HCT116 (cell line): ENCODE data around the gene CERS6. TPM values are rescaled to one million over a fixed set of nuclear protein-coding genes. Genes with fewer than 3 reads are reported as not detected.

Experiments used
- ATAC-seq: fragments of 200-7000 bp; cut with Tn5 transposase; 2 replicates; pipeline ENCODE4 v1.9.1; 2020; ENCODE audit warnings: mild to moderate bottlenecking, moderate library complexity
- BruUV-seq: library from RNA; stranded (reverse); fragments of 400-500 nt; replicated peaks from 2 replicates; lab custom pipeline; 2021; lab: Mats Ljungman, UMichigan
- CTCF ChIA-PET: fragments of 300-600 bp; sonication (Branson Sonifier 250); formaldehyde crosslinking; loops from one replicate; lab custom pipeline; 2021; ENCODE audit warnings: antibody characterized with exemption; lab: Charles Lee
- POLR2A ChIA-PET: fragments of 300-600, 350-600 bp; sonication (Branson Sonifier 250); formaldehyde crosslinking; loops from one replicate; lab custom pipeline; 2021; ENCODE audit warnings: antibody characterized with exemption; lab: Charles Lee
- RAD21 ChIA-PET, 2 experiments: fragments of 300-600 bp; sonication (Branson Sonifier 250); formaldehyde crosslinking; loops; one replicate each; lab custom pipeline; 2023; ENCODE audit warnings: low total read pairs in 2 of 2; ENCODE audit not compliant: uncharacterized antibody in 2 of 2, unreplicated experiment in 2 of 2, low non-redundant PET in 1 of 2; lab: Charles Lee
- DNase-seq: peaks from one replicate; pipeline ENCODE4 v3.0.0-alpha.2; 2010; ENCODE audit warnings: low read depth, low spot score
- H2AFZ ChIP-seq: fragments of 200-600 bp; shearing (Covaris generic), sonication (generic); 2 replicates; pipeline ENCODE4 v1.6.1; 2017; ENCODE audit warnings: low read depth, mixed run types, mixed read lengths, antibody characterized with exemption, low read length; ENCODE audit not compliant: poor library complexity, severe bottlenecking
- H3K27ac ChIP-seq: 2 replicates; pipeline ENCODE4 v1.5.1; 2012; ENCODE audit warnings: low read depth, low read length
- H3K27me3 ChIP-seq: fragments of 200-600 bp; sonication (generic); 2 replicates; pipeline ENCODE4 v1.6.1; 2016; ENCODE audit warnings: mixed run types, low read length, mixed read lengths; ENCODE audit not compliant: insufficient read depth
- H3K36me3 ChIP-seq, 2 experiments: fragments of 200-500 bp in 1 of 2; fragments of 200-600 bp in 1 of 2; sonication (Bioruptor generic) in 1 of 2; sonication (generic) in 1 of 2; 2 replicates each; pipeline versions ENCODE4 v1.5.1 to v1.6.1; 2014 to 2016; ENCODE audit warnings: low read length in 2 of 2, inconsistent platforms in 1 of 2, mixed read lengths in 1 of 2, mixed run types in 1 of 2; ENCODE audit not compliant: insufficient read depth in 2 of 2, control insufficient read depth in 1 of 2
- H3K4me1 ChIP-seq, 2 experiments: fragments of 200-600 bp in 1 of 2; sonication (generic) in 1 of 2; 2 replicates each; pipeline versions ENCODE4 v1.5.1 to v1.6.1; 2012 to 2017; ENCODE audit warnings: low read length in 2 of 2, inconsistent platforms in 1 of 2, mild to moderate bottlenecking in 1 of 2, mixed read lengths in 1 of 2, mixed run types in 1 of 2, moderate library complexity in 1 of 2; ENCODE audit not compliant: insufficient read depth in 2 of 2, control insufficient read depth in 1 of 2
- H3K4me2 ChIP-seq: fragments of 200-600 bp; sonication (generic); 2 replicates; pipeline ENCODE4 v1.6.1; 2017; ENCODE audit warnings: mixed run types, low read length, mixed read lengths
- H3K4me3 ChIP-seq, 2 experiments: fragments of 200-600 bp in 1 of 2; sonication (generic) in 1 of 2; replicated peaks in 1 of 2; 2 replicates each; pipeline ENCODE4 v1.5.1; 2011 to 2016; ENCODE audit warnings: low read length in 2 of 2, control low read depth in 1 of 2, low read depth in 1 of 2, mild to moderate bottlenecking in 1 of 2, mixed read lengths in 1 of 2, mixed run types in 1 of 2
- H3K79me2 ChIP-seq: fragments of 200-600 bp; sonication (generic); 2 replicates; pipeline ENCODE4 v1.6.1; 2017; ENCODE audit warnings: mild to moderate bottlenecking, mixed run types, low read length, moderate library complexity, mixed read lengths; ENCODE audit not compliant: insufficient read depth
- H3K9ac ChIP-seq: fragments of 200-600 bp; sonication (generic); 2 replicates; pipeline ENCODE4 v1.6.1; 2016; ENCODE audit warnings: low read length, mixed read lengths
- H3K9me2 ChIP-seq: fragments of 200-600 bp; sonication (generic), shearing (Covaris generic); 2 replicates; pipeline ENCODE4 v1.6.1; 2017; ENCODE audit warnings: mixed run types, mild to moderate bottlenecking, moderate library complexity; ENCODE audit not compliant: insufficient read depth
- H3K9me3 ChIP-seq, 2 experiments: fragments of 200-500 bp in 1 of 2; fragments of 200-600 bp in 1 of 2; sonication (Bioruptor generic) in 1 of 2; sonication (generic) in 1 of 2; 2 replicates each; pipeline ENCODE4 v1.6.1; 2014 to 2017; ENCODE audit warnings: low read length in 2 of 2, mixed read lengths in 2 of 2, inconsistent platforms in 1 of 2, low read depth in 1 of 2, mild to moderate bottlenecking in 1 of 2, mixed run types in 1 of 2, moderate library complexity in 1 of 2; ENCODE audit not compliant: control insufficient read depth in 1 of 2, insufficient read depth in 1 of 2
- H4K20me1 ChIP-seq: fragments of 200-600 bp; sonication (generic), shearing (Covaris generic); 2 replicates; pipeline ENCODE4 v1.6.1; 2017; ENCODE audit warnings: mixed run types, mild to moderate bottlenecking, moderate library complexity; ENCODE audit not compliant: insufficient read depth
- CBX3 ChIP-seq: IDR thresholded peaks from 2 replicates; pipeline ENCODE4 v1.6.1; 2012; ENCODE audit warnings: low read depth
- CEBPB ChIP-seq: IDR thresholded peaks from 2 replicates; pipeline ENCODE4 v1.6.1; 2012; ENCODE audit warnings: low read depth
- CTCF ChIP-seq, 3 experiments: fragments of 200-600 bp in 1 of 3; sonication (generic) in 1 of 3; IDR thresholded peaks in 2 of 3; conservative IDR thresholded peaks in 1 of 3; 2 replicates each; pipeline ENCODE4 v1.5.1; 2012 to 2017; ENCODE audit warnings: low read depth in 2 of 3, low read length in 2 of 3, antibody characterized with exemption in 1 of 3, borderline replicate concordance in 1 of 3, control low read depth in 1 of 3, mild to moderate bottlenecking in 1 of 3, mixed read lengths in 1 of 3, mixed run types in 1 of 3, moderate library complexity in 1 of 3; ENCODE audit not compliant: insufficient read depth in 1 of 3
- EGR1 ChIP-seq: IDR thresholded peaks from 2 replicates; pipeline ENCODE4 v1.6.1; 2012; ENCODE audit warnings: low read depth
- ELF1 ChIP-seq: IDR thresholded peaks from 2 replicates; pipeline ENCODE4 v1.6.1; 2012; ENCODE audit warnings: low read depth, borderline replicate concordance
- EZH2 ChIP-seq: fragments of 200-600 bp; sonication (generic); IDR thresholded peaks from 2 replicates; pipeline ENCODE4 v1.6.1; 2017; ENCODE audit warnings: antibody characterized with exemption, mixed run types
- EZH2phosphoT487 ChIP-seq: fragments of 200-600 bp; IDR thresholded peaks from 2 replicates; pipeline ENCODE4 v1.6.1; 2018; ENCODE audit warnings: antibody characterized with exemption, borderline replicate concordance
- FOSL1 ChIP-seq: IDR thresholded peaks from 2 replicates; pipeline ENCODE4 v1.6.1; 2012; ENCODE audit warnings: low read depth
- JUND ChIP-seq: IDR thresholded peaks from 2 replicates; pipeline ENCODE4 v1.6.1; 2012
- POLR2AphosphoS5 ChIP-seq: IDR thresholded peaks from 2 replicates; pipeline ENCODE4 v1.6.1; 2011; ENCODE audit warnings: mild to moderate bottlenecking, low read depth, low read length, moderate library complexity
- REST ChIP-seq: IDR thresholded peaks from 2 replicates; pipeline ENCODE4 v1.6.1; 2012; ENCODE audit warnings: low read depth
- SIN3A ChIP-seq: IDR thresholded peaks from 2 replicates; pipeline ENCODE4 v1.6.1; 2012; ENCODE audit warnings: low read depth
- SP1 ChIP-seq: IDR thresholded peaks from 2 replicates; pipeline ENCODE4 v1.6.1; 2012; ENCODE audit warnings: low read depth
- SRF ChIP-seq: IDR thresholded peaks from 2 replicates; pipeline ENCODE4 v1.6.1; 2012; ENCODE audit warnings: low read depth
- YY1 ChIP-seq: IDR thresholded peaks from 2 replicates; pipeline ENCODE4 v1.6.1; 2011; ENCODE audit warnings: low read length, low read depth, moderate library complexity, mild to moderate bottlenecking; ENCODE audit not compliant: insufficient replicate concordance; ENCODE audit errors: extremely low read depth
- ZBTB33 ChIP-seq: IDR thresholded peaks from 2 replicates; pipeline ENCODE4 v1.6.1; 2011; ENCODE audit warnings: mild to moderate bottlenecking, low read length, moderate library complexity; ENCODE audit not compliant: insufficient replicate concordance; ENCODE audit errors: extremely low read depth
- ZFX ChIP-seq: fragments of 450-650 bp; IDR thresholded peaks from 2 replicates; pipeline ENCODE4 v1.6.1; 2017
- intact Hi-C: fragments of 100-400 bp; cut with micrococcal nuclease; formaldehyde crosslinking; loops from 2 replicates; pipeline ENCODE4 v1.10.0; 2022
- total RNA-seq: library from RNA; stranded (reverse); gene quantifications from one replicate; pipeline ENCODE4 v1.2.1, GENCODE V29; 2021; ENCODE audit not compliant: unreplicated experiment
- TF ChIP-seq, protein P1 (sequence below): IDR thresholded peaks from 2 replicates; pipeline ENCODE4 v1.6.1; 2012
- TF ChIP-seq, protein P2 (sequence below): IDR thresholded peaks from 2 replicates; pipeline ENCODE4 v1.6.1; 2012

CERS6 gene
- total RNA-seq, 1 experiment from 2014 or later = 37.0 TPM

- no peak overlapping the region for H2AFZ ChIP-seq
- no peaks in the 10 kb centered on the region for H3K36me3 ChIP-seq
- ChIA-PET CTCF (no interaction called here), RAD21 (no interaction called here), POLR2A (no interaction called here)
- no peak overlapping the region for H3K9ac ChIP-seq
- no TSS peak for BruUV-seq
- H3K9me3 ChIP-seq = no peaks in the 10 kb centered on the region
- ATAC-seq (no peak), DNase-seq (no peak)
- H3K9me2 ChIP-seq = no peaks in the 10 kb centered on the region
- no peak overlapping the region for H3K27ac ChIP-seq
- H3K4me3 ChIP-seq = no peak overlapping the region
- H3K4me2 ChIP-seq = no peak overlapping the region
- no peaks in the 10 kb centered on the region for H3K27me3 ChIP-seq
- H3K4me1 ChIP-seq = peaks cover 0 to 6% of the 10 kb centered on the region in 2 experiments; a peak in 1 of 4 replicates
- intact Hi-C loops = no loop called here
- H4K20me1 ChIP-seq = no peaks in the 10 kb centered on the region
- peaks cover 15% of the 10 kb centered on the region; the same call in 1 of the 2 replicates for H3K79me2 ChIP-seq
- TF ChIP-seq EGR1 (no peak), CEBPB (no peak), ELF1 (no peak), YY1 (no peak), EZH2phosphoT487 (no peak), EZH2 (no peak), JUND (no peak), REST (no peak), SRF (no peak), CTCF (IDR thresholded peaks at IDR 0.05 in 2 of 3, conservative IDR thresholded peaks at IDR 0.05 in 1 of 3; ENCODE audit: borderline replicate concordance in 1 of 3, insufficient read depth in 1 of 3, low read depth in 2 of 3, low read length in 2 of 3) (no peak), ZFX (no peak), FOSL1 (no peak), SIN3A (no peak), CBX3 (no peak), SP1 (no peak), POLR2AphosphoS5 (no peak), ZBTB33 (no peak)
- TF ChIP-seq, protein P1, sequence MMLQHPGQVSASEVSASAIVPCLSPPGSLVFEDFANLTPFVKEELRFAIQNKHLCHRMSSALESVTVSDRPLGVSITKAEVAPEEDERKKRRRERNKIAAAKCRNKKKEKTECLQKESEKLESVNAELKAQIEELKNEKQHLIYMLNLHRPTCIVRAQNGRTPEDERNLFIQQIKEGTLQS = no peak
- TF ChIP-seq, protein P2, sequence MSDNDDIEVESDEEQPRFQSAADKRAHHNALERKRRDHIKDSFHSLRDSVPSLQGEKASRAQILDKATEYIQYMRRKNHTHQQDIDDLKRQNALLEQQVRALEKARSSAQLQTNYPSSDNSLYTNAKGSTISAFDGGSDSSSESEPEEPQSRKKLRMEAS = no peak
- TF ChIP-seq, all 23 proteins: peak for 0
Observed at GRCh38 chr2:168602846-168603401, 146.9 kb downstream of the CERS6 start.
